H9 (cell line): Measurements from ENCODE around the gene LMTK2. TPM values are rescaled to one million over a fixed set of nuclear protein-coding genes. Genes with fewer than 3 reads are reported as not detected.

Source experiments
- DNase-seq: peaks from one replicate; pipeline ENCODE4 v3.0.0-alpha.2; 2017
- H2AFZ ChIP-seq: one replicate; pipeline ENCODE4 v1.6.1; 2013; ENCODE audit warnings: mild to moderate bottlenecking, low read length, control low read depth, moderate library complexity
- H2AK5ac ChIP-seq: 2 replicates; pipeline ENCODE4 v1.6.1; 2013; ENCODE audit warnings: low read length, control low read depth, mixed read lengths; ENCODE audit not compliant: insufficient read length
- H2BK120ac ChIP-seq: one replicate; pipeline ENCODE4 v1.6.1; 2013; ENCODE audit warnings: low read depth, mild to moderate bottlenecking, low read length, control low read depth, inconsistent platforms; ENCODE audit not compliant: poor library complexity, severe bottlenecking
- H2BK12ac ChIP-seq: 2 replicates; pipeline ENCODE4 v1.6.1; 2013; ENCODE audit warnings: low read length, control low read depth, mixed read lengths, low read depth; ENCODE audit not compliant: insufficient read length
- H2BK15ac ChIP-seq: 2 replicates; pipeline ENCODE4 v1.6.1; 2013; ENCODE audit warnings: low read depth, low read length, control low read depth
- H2BK20ac ChIP-seq: one replicate; pipeline ENCODE4 v1.6.1; 2013; ENCODE audit warnings: low read depth, mild to moderate bottlenecking, low read length, control low read depth, inconsistent platforms; ENCODE audit not compliant: poor library complexity, severe bottlenecking
- H2BK5ac ChIP-seq: 2 replicates; pipeline ENCODE4 v1.6.1; 2013; ENCODE audit warnings: low read length, control low read depth, mixed read lengths; ENCODE audit not compliant: insufficient read length
- H3K14ac ChIP-seq: 2 replicates; pipeline ENCODE4 v1.6.1; 2013; ENCODE audit warnings: low read length, control low read depth; ENCODE audit not compliant: insufficient read depth
- H3K18ac ChIP-seq: 2 replicates; pipeline ENCODE4 v1.6.1; 2013; ENCODE audit warnings: low read depth, mild to moderate bottlenecking, mixed read lengths, low read length, control low read depth; ENCODE audit not compliant: insufficient read length
- H3K23ac ChIP-seq: 2 replicates; pipeline ENCODE4 v1.6.1; 2013; ENCODE audit warnings: low read length, control low read depth, mixed read lengths, low read depth; ENCODE audit not compliant: insufficient read length
- H3K23me2 ChIP-seq: 2 replicates; pipeline ENCODE4 v1.6.1; 2013; ENCODE audit warnings: low read depth, mild to moderate bottlenecking, mixed read lengths, low read length, control low read depth; ENCODE audit not compliant: insufficient read length, poor library complexity, severe bottlenecking
- H3K27ac ChIP-seq: 2 replicates; pipeline ENCODE4 v1.5.1; 2013; ENCODE audit warnings: low read length, control low read depth, mixed read lengths, low read depth; ENCODE audit not compliant: insufficient read length
- H3K27me3 ChIP-seq: 2 replicates; pipeline ENCODE4 v1.6.1; 2013; ENCODE audit warnings: low read length, control low read depth, inconsistent platforms; ENCODE audit not compliant: insufficient read depth
- H3K4ac ChIP-seq: 2 replicates; pipeline ENCODE4 v1.6.1; 2013; ENCODE audit warnings: low read depth, mild to moderate bottlenecking, control low read depth, inconsistent platforms, low read length, moderate library complexity
- H3K4me1 ChIP-seq: 2 replicates; pipeline ENCODE4 v1.6.1; 2013; ENCODE audit warnings: low read length, control low read depth, inconsistent platforms; ENCODE audit not compliant: insufficient read depth
- H3K4me2 ChIP-seq: 2 replicates; pipeline ENCODE4 v1.6.1; 2013; ENCODE audit warnings: low read length, control low read depth, mixed read lengths; ENCODE audit not compliant: insufficient read length, insufficient read depth
- H3K56ac ChIP-seq: 2 replicates; pipeline ENCODE4 v1.6.1; 2013; ENCODE audit warnings: low read depth, mild to moderate bottlenecking, mixed read lengths, low read length, control low read depth; ENCODE audit not compliant: insufficient read length
- H3K79me1 ChIP-seq: 2 replicates; pipeline ENCODE4 v1.6.1; 2013; ENCODE audit warnings: low read depth, mild to moderate bottlenecking, moderate library complexity, low read length, control low read depth, inconsistent platforms; ENCODE audit not compliant: insufficient read depth, poor library complexity, severe bottlenecking
- H3K79me2 ChIP-seq: 2 replicates; pipeline ENCODE4 v1.6.1; 2013; ENCODE audit warnings: low read length, control low read depth, inconsistent platforms; ENCODE audit not compliant: insufficient read depth
- H3K9ac ChIP-seq: 2 replicates; pipeline ENCODE4 v1.6.1; 2013; ENCODE audit warnings: low read length, control low read depth, mixed read lengths; ENCODE audit not compliant: insufficient read length; ENCODE audit errors: extremely low read depth
- H3K9me3 ChIP-seq: one replicate; pipeline ENCODE4 v1.6.1; 2013; ENCODE audit warnings: low read depth, low read length, inconsistent platforms; ENCODE audit not compliant: control insufficient read depth
- H3T11ph ChIP-seq: one replicate; pipeline ENCODE4 v1.6.1; 2013; ENCODE audit warnings: mild to moderate bottlenecking, low read length, control low read depth, inconsistent platforms
- H4K20me1 ChIP-seq: one replicate; pipeline ENCODE4 v1.6.1; 2013; ENCODE audit not compliant: control insufficient read depth, insufficient read length, insufficient read depth
- H4K5ac ChIP-seq: 2 replicates; pipeline ENCODE4 v1.6.1; 2013; ENCODE audit warnings: low read depth, mild to moderate bottlenecking, mixed read lengths, low read length, control low read depth; ENCODE audit not compliant: insufficient read length
- H4K8ac ChIP-seq: replicated peaks from 2 replicates; pipeline ENCODE4 v1.6.1; 2013; ENCODE audit warnings: low read length, control low read depth, mixed read lengths, low read depth; ENCODE audit not compliant: insufficient read length
- H4K91ac ChIP-seq: 2 replicates; pipeline ENCODE4 v1.6.1; 2013; ENCODE audit warnings: low read depth, mild to moderate bottlenecking, moderate library complexity, mixed read lengths, low read length, control low read depth; ENCODE audit not compliant: insufficient read length
- H3K27ac Mint-ChIP-seq, 3 experiments: 2 replicates in 2 of 3; 3 replicates in 1 of 3; pipeline ENCODE4 v1.8.0; 2020 to 2021; ENCODE audit warnings: mixed read lengths in 3 of 3, mild to moderate bottlenecking in 1 of 3, moderate library complexity in 1 of 3
- H3K27me3 Mint-ChIP-seq: 2 replicates; pipeline ENCODE4 v1.8.0; 2021; ENCODE audit warnings: low read depth, mild to moderate bottlenecking, moderate library complexity, mixed read lengths
- H3K36me3 Mint-ChIP-seq, 3 experiments: 2 replicates in 2 of 3; 3 replicates in 1 of 3; pipeline ENCODE4 v1.8.0; 2020 to 2021; ENCODE audit warnings: low read depth in 3 of 3, mixed read lengths in 3 of 3; ENCODE audit not compliant: insufficient read depth in 1 of 3
- H3K4me1 Mint-ChIP-seq, 2 experiments: 2 replicates each; pipeline ENCODE4 v1.8.0; 2020; ENCODE audit warnings: mixed read lengths in 2 of 2
- H3K4me3 Mint-ChIP-seq, 2 experiments: 2 replicates in 1 of 2; 3 replicates in 1 of 2; pipeline ENCODE4 v1.8.0; 2020 to 2021; ENCODE audit warnings: mild to moderate bottlenecking in 2 of 2, mixed read lengths in 2 of 2, moderate library complexity in 1 of 2
- H3K9me3 Mint-ChIP-seq, 2 experiments: 2 replicates in 1 of 2; 3 replicates in 1 of 2; pipeline ENCODE4 v1.8.0; 2020; ENCODE audit warnings: mild to moderate bottlenecking in 2 of 2, mixed read lengths in 2 of 2, moderate library complexity in 1 of 2
- WGBS: extraction: QIAGEN DNeasy Blood & Tissue Kit; methylation state at CpG from one replicate; pipeline ENCODE4 v1.1.7; 2013; ENCODE audit warnings: missing lambda C conversion rate, low lambda C conversion rate, mixed read lengths; ENCODE audit not compliant: insufficient read length; ENCODE audit errors: extremely low coverage; 5-methylcytosine and 5-hydroxymethylcytosine counted together
- total RNA-seq: library from RNA; stranded (reverse); gene quantifications from 2 replicates; pipeline ENCODE4 v1.2.1, GENCODE V29; 2021
- TF ChIP-seq, protein P1 (sequence below): fragments of 200-600 bp; sonication (generic); conservative IDR thresholded peaks from 3 replicates; pipeline ENCODE4 v1.8.0; 2021; ENCODE audit warnings: antibody characterized with exemption, mild to moderate bottlenecking

LMTK2 gene
- total RNA-seq, 1 experiment from 2014 or later, result 24.9 TPM

GRCh38 chr7:98210513-98211220, 104.0 kb downstream of the LMTK2 start:
- H3K27ac ChIP-seq, result no peak overlapping the region
- H3K9ac ChIP-seq, result no peak overlapping the region
- H4K5ac ChIP-seq, result no peak overlapping the region
- H3K23me2 ChIP-seq, result no peaks in the 10 kb centered on the region
- DNase-seq, result peak; percentile 77
- no peak overlapping the region for H2BK5ac ChIP-seq
- no peaks in the 10 kb centered on the region for H4K20me1 ChIP-seq
- no peaks in the 10 kb centered on the region for H3K9me3 ChIP-seq
- H3K4me3 Mint-ChIP-seq, result peak overlapping the region; percentile 63 to 76
- no peak overlapping the region for H3T11ph ChIP-seq
- no peak overlapping the region for H3K14ac ChIP-seq
- H3K4me1 Mint-ChIP-seq, result peaks cover 4 to 8% of the 10 kb centered on the region in 2 experiments; a peak in 3 of 4 replicates
- no peak overlapping the region for H4K91ac ChIP-seq
- H2BK120ac ChIP-seq, result no peak overlapping the region
- H3K79me1 ChIP-seq, result no peaks in the 10 kb centered on the region
- peaks cover 8 to 18% (median 15%) of the 10 kb centered on the region in 3 experiments; a peak in 6 of 7 replicates for H3K36me3 Mint-ChIP-seq
- no peak overlapping the region for H2BK15ac ChIP-seq
- H2AK5ac ChIP-seq, result no peak overlapping the region
- no peak overlapping the region for H4K8ac ChIP-seq
- H3K23ac ChIP-seq, result no peak overlapping the region
- no peaks in the 10 kb centered on the region for H3K79me2 ChIP-seq
- no peaks in the 10 kb centered on the region for H3K27me3 Mint-ChIP-seq
- no peak overlapping the region for H2BK12ac ChIP-seq
- H3K27ac Mint-ChIP-seq, result no peak overlapping the region
- H3K4ac ChIP-seq, result no peak overlapping the region
- H3K27me3 ChIP-seq, result no peaks in the 10 kb centered on the region
- H3K56ac ChIP-seq, result no peak overlapping the region
- no peak overlapping the region for H3K4me2 ChIP-seq
- no peak overlapping the region for H2AFZ ChIP-seq
- no peaks in the 10 kb centered on the region for H3K9me3 Mint-ChIP-seq
- no CpG with 5 or more reads among the region's 49 CpGs for WGBS
- no peak overlapping the region for H2BK20ac ChIP-seq
- no peaks in the 10 kb centered on the region for H3K4me1 ChIP-seq
- TF ChIP-seq, protein P1, sequence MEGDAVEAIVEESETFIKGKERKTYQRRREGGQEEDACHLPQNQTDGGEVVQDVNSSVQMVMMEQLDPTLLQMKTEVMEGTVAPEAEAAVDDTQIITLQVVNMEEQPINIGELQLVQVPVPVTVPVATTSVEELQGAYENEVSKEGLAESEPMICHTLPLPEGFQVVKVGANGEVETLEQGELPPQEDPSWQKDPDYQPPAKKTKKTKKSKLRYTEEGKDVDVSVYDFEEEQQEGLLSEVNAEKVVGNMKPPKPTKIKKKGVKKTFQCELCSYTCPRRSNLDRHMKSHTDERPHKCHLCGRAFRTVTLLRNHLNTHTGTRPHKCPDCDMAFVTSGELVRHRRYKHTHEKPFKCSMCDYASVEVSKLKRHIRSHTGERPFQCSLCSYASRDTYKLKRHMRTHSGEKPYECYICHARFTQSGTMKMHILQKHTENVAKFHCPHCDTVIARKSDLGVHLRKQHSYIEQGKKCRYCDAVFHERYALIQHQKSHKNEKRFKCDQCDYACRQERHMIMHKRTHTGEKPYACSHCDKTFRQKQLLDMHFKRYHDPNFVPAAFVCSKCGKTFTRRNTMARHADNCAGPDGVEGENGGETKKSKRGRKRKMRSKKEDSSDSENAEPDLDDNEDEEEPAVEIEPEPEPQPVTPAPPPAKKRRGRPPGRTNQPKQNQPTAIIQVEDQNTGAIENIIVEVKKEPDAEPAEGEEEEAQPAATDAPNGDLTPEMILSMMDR, result no peak
- no peak overlapping the region for H3K18ac ChIP-seq
